IMR-90 (cell line): ENCODE results near the gene PAFAH1B2. TPM values are rescaled to one million over a fixed set of nuclear protein-coding genes. Genes with fewer than 3 reads are reported as not detected.

ENCODE experiments used
- ATAC-seq: fragments of 200-7000 bp; cut with Tn5 transposase; 2 replicates; pipeline ENCODE4 v1.9.1; 2020; ENCODE audit warnings: low read depth, mild to moderate bottlenecking, moderate library complexity
- BruUV-seq: library from RNA; stranded (reverse); fragments of 400-500 nt; replicated peaks from 2 replicates; lab custom pipeline; 2021; lab: Mats Ljungman, UMichigan
- CTCF ChIA-PET: fragments of 300-600 bp; formaldehyde crosslinking; extraction: SDS; loops from one replicate; lab custom pipeline; 2021; ENCODE audit warnings: antibody characterized with exemption; lab: Yijun Ruan, JAX
- POLR2A ChIA-PET: fragments of 300-600 bp; sonication (Branson Sonifier 250); formaldehyde crosslinking; loops from one replicate; lab custom pipeline; 2022; ENCODE audit warnings: antibody characterized with exemption; ENCODE audit not compliant: unreplicated experiment; lab: Charles Lee
- DNase-seq: peaks from one replicate; pipeline ENCODE4 v3.0.0; 2013
- H2AFZ ChIP-seq: replicated peaks from 2 replicates; pipeline ENCODE3; 2013; ENCODE audit warnings: low read length, mild to moderate bottlenecking; ENCODE audit not compliant: poor library complexity
- H2AK5ac ChIP-seq: 2 replicates; pipeline ENCODE4 v1.6.1; 2013; ENCODE audit warnings: low read depth, low read length, inconsistent platforms
- H2AK9ac ChIP-seq: replicated peaks from 2 replicates; pipeline ENCODE3; 2013; ENCODE audit warnings: mild to moderate bottlenecking, low read depth, low read length, moderate library complexity; ENCODE audit not compliant: poor library complexity
- H2BK120ac ChIP-seq: 2 replicates; pipeline ENCODE4 v1.6.1; 2013; ENCODE audit warnings: low read depth, low read length, inconsistent platforms
- H2BK15ac ChIP-seq: 3 replicates; pipeline ENCODE4 v1.6.1; 2013; ENCODE audit warnings: low read depth, low read length, inconsistent platforms
- H2BK20ac ChIP-seq: 2 replicates; pipeline ENCODE4 v1.6.1; 2013; ENCODE audit warnings: low read depth, mild to moderate bottlenecking, inconsistent platforms, low read length, moderate library complexity
- H2BK5ac ChIP-seq: 2 replicates; pipeline ENCODE4 v1.6.1; 2013; ENCODE audit warnings: mild to moderate bottlenecking, low read depth, low read length, inconsistent platforms; ENCODE audit not compliant: poor library complexity, severe bottlenecking
- H3K14ac ChIP-seq: replicated peaks from 2 replicates; pipeline ENCODE4 v1.6.1; 2013; ENCODE audit warnings: low read depth, low read length, inconsistent platforms
- H3K18ac ChIP-seq: 2 replicates; pipeline ENCODE4 v1.6.1; 2013; ENCODE audit warnings: low read depth, low read length, control low read depth
- H3K23ac ChIP-seq: 2 replicates; pipeline ENCODE4 v1.6.1; 2013; ENCODE audit warnings: low read depth, low read length, inconsistent platforms
- H3K27ac ChIP-seq: 2 replicates; pipeline ENCODE4 v1.5.1; 2013; ENCODE audit warnings: mild to moderate bottlenecking, control low read depth, low read length; ENCODE audit not compliant: insufficient read depth
- H3K27me3 ChIP-seq: 2 replicates; pipeline ENCODE4 v1.6.1; 2013; ENCODE audit warnings: low read length; ENCODE audit not compliant: control insufficient read depth, insufficient read depth
- H3K36me3 ChIP-seq: 2 replicates; pipeline ENCODE4 v1.6.1; 2013; ENCODE audit warnings: low read length, mixed read lengths; ENCODE audit not compliant: control insufficient read depth, insufficient read depth
- H3K4ac ChIP-seq: 2 replicates; pipeline ENCODE4 v1.6.1; 2013; ENCODE audit warnings: low read depth, low read length, inconsistent platforms
- H3K4me1 ChIP-seq: 2 replicates; pipeline ENCODE4 v1.6.1; 2013; ENCODE audit warnings: low read length, mixed read lengths; ENCODE audit not compliant: control insufficient read depth, insufficient read depth
- H3K4me2 ChIP-seq: 2 replicates; pipeline ENCODE4 v1.6.1; 2013; ENCODE audit warnings: low read depth, mild to moderate bottlenecking, control low read depth, low read length, moderate library complexity
- H3K4me3 ChIP-seq: 2 replicates; pipeline ENCODE4 v1.5.1; 2013; ENCODE audit warnings: low read depth, mild to moderate bottlenecking, control low read depth, low read length, moderate library complexity; ENCODE audit not compliant: insufficient read depth
- H3K56ac ChIP-seq: 2 replicates; pipeline ENCODE4 v1.6.1; 2013; ENCODE audit warnings: low read length, inconsistent platforms; ENCODE audit not compliant: insufficient read depth; ENCODE audit errors: extremely low read depth
- H3K79me1 ChIP-seq, 2 experiments: 2 replicates each; pipeline ENCODE4 v1.6.1; 2013; ENCODE audit warnings: low read length in 2 of 2, inconsistent platforms in 1 of 2, low read depth in 1 of 2
- H3K9ac ChIP-seq: 2 replicates; pipeline ENCODE4 v1.6.1; 2013; ENCODE audit warnings: low read depth, low read length, control low read depth
- H3K9me1 ChIP-seq: 2 replicates; pipeline ENCODE4 v1.6.1; 2013; ENCODE audit warnings: low read length, inconsistent platforms; ENCODE audit not compliant: insufficient read depth
- H3K9me3 ChIP-seq: 2 replicates; pipeline ENCODE4 v1.6.1; 2013; ENCODE audit warnings: low read length; ENCODE audit not compliant: control insufficient read depth, insufficient read depth
- H4K20me1 ChIP-seq: 2 replicates; pipeline ENCODE4 v1.6.1; 2013; ENCODE audit warnings: low read length, inconsistent platforms; ENCODE audit not compliant: insufficient read depth
- H4K5ac ChIP-seq: 2 replicates; pipeline ENCODE4 v1.6.1; 2013; ENCODE audit warnings: mild to moderate bottlenecking, low read depth, low read length, control low read depth
- H4K8ac ChIP-seq, 2 experiments: 2 replicates each; pipeline ENCODE4 v1.6.1; 2013; ENCODE audit warnings: low read depth in 2 of 2, low read length in 2 of 2, control low read depth in 1 of 2, inconsistent platforms in 1 of 2
- H4K91ac ChIP-seq: 2 replicates; pipeline ENCODE4 v1.6.1; 2013; ENCODE audit warnings: low read depth, low read length, inconsistent platforms; ENCODE audit not compliant: insufficient read depth
- FOS ChIP-seq: fragments of 150-350 bp; IDR thresholded peaks from 2 replicates; pipeline ENCODE4 v1.6.1; 2016; ENCODE audit warnings: low read depth, low read length
- MAFK ChIP-seq: IDR thresholded peaks from 2 replicates; pipeline ENCODE4 v1.6.1; 2012; ENCODE audit warnings: low read depth, low read length, improper control_type of control experiment
- NFE2L2 ChIP-seq: fragments of 150-350 bp; IDR thresholded peaks from 2 replicates; pipeline ENCODE4 v1.6.1; 2016; ENCODE audit warnings: low read depth, mild to moderate bottlenecking, low read length
- POLR2A ChIP-seq: IDR thresholded peaks from 2 replicates; pipeline ENCODE4 v1.6.1; 2012; ENCODE audit warnings: mild to moderate bottlenecking, low read depth, low read length
- RAD21 ChIP-seq: IDR thresholded peaks from 2 replicates; pipeline ENCODE4 v1.6.1; 2012; ENCODE audit warnings: low read length, improper control_type of control experiment
- SMC3 ChIP-seq: fragments of 150-350 bp; IDR thresholded peaks from 2 replicates; pipeline ENCODE4 v1.6.1; 2016; ENCODE audit warnings: low read depth, mild to moderate bottlenecking, antibody characterized with exemption, low read length, moderate library complexity
- WGBS, 2 experiments: methylation state at CpG; one replicate each; pipeline versions ENCODE4 v1.1.5 to v1.1.7; 2013; ENCODE audit warnings: missing lambda C conversion rate in 2 of 2; ENCODE audit not compliant: insufficient read length in 1 of 2; ENCODE audit errors: extremely low coverage in 2 of 2; 5-methylcytosine and 5-hydroxymethylcytosine counted together
- dilution Hi-C: fragments of 300-500 bp; cut with HindIII; formaldehyde crosslinking; loops from one replicate; pipeline ENCODE4 v1.14.3; 2018; ENCODE audit warnings: low sequenced_read_pairs; ENCODE audit not compliant: unreplicated experiment
- in situ Hi-C: fragments of 300-500 bp; cut with MboI; formaldehyde crosslinking; loops from 3 replicates; pipeline ENCODE4 v1.14.3; 2019; ENCODE audit warnings: low sequenced_read_pairs, inconsistent platforms, mixed read lengths
- intact Hi-C: fragments of 100-400 bp; cut with micrococcal nuclease; formaldehyde crosslinking; loops from 2 replicates; pipeline ENCODE4 v1.10.0; 2022
- polyA plus RNA-seq, 3 experiments: library from polyadenylated mRNA; depleted of rRNA; stranded (reverse); fragments of >200 nt; gene quantifications; 2 replicates each; pipeline ENCODE4 v1.2.3, GENCODE V29; 2012; ENCODE audit warnings: low replicate concordance in 1 of 3
- total RNA-seq: library from RNA; depleted of rRNA; stranded (reverse); fragments of >200 nt; gene quantifications from 2 replicates; pipeline ENCODE4 v1.2.3, GENCODE V29; 2012
- TF ChIP-seq, protein P1 (sequence below): fragments of 150-350 bp; IDR thresholded peaks from 2 replicates; pipeline ENCODE4 v1.6.1; 2016; ENCODE audit warnings: low read depth, mild to moderate bottlenecking, low read length, moderate library complexity, borderline replicate concordance

Gene PAFAH1B2
- total and polyA plus RNA-seq, 2 of the 4 experiments (the other 2 are of a cell fraction): 29.8 to 280 TPM

DNA sequence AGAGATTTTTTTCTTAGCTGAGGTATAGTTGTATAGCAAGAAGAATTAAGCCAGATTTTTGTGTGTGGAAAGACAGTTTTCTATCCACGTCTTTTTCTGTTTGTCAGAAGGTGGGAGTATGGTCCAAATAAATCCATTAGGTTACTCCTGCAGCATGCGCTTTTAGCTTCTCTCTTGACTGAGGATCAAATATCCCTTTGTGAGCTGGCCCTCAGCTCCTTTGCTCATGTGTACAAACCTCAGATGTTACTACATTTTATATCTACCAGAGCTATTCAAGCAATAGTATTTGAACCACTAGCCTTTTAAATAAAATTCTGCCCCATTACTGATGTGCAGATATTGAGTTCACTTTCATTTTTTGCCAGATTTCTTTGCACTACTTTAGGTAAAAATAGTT lies 25.6 kb downstream of the PAFAH1B2 start:
- in situ Hi-C loops (no loop called here), dilution Hi-C loops (no loop called here), intact Hi-C loops (no loop called here)
- Histone ChIP-seq H4K5ac (no peak overlapping the region), H3K18ac (no peak overlapping the region), H4K20me1 (peaks cover 16% of the 10 kb centered on the region), H3K36me3 (peaks cover 19% of the 10 kb centered on the region), H3K4me3 (no peak overlapping the region), H3K27ac (no peak overlapping the region), H2AFZ (no peak overlapping the region), H3K4me1 (peaks cover 14% of the 10 kb centered on the region), H3K14ac (no peak overlapping the region), H3K4me2 (no peak overlapping the region), H3K27me3 (no peaks in the 10 kb centered on the region), H3K4ac (no peak overlapping the region), H3K79me1 (peaks cover 6 to 46% of the 10 kb centered on the region in 2 experiments), H2BK15ac (no peak overlapping the region), H2BK20ac (no peak overlapping the region), H2BK120ac (no peak overlapping the region), H2BK5ac (no peak overlapping the region), H3K9me1 (peaks cover 10% of the 10 kb centered on the region), H2AK9ac (no peak overlapping the region), H3K56ac (no peak overlapping the region), H3K9me3 (no peaks in the 10 kb centered on the region), H3K9ac (no peak overlapping the region), H2AK5ac (no peak overlapping the region), H3K23ac (no peak overlapping the region), H4K8ac (no peak overlapping the region), H4K91ac (no peak overlapping the region)
- no CpG with 5 or more reads among the region's 2 CpGs for WGBS, 2 experiments
- DNase-seq: no peak
- no peak for ATAC-seq
- TF ChIP-seq POLR2A (no peak), RAD21 (no peak), FOS (no peak), NFE2L2 (no peak), MAFK (no peak), SMC3 (no peak)
- TF ChIP-seq, protein P1, sequence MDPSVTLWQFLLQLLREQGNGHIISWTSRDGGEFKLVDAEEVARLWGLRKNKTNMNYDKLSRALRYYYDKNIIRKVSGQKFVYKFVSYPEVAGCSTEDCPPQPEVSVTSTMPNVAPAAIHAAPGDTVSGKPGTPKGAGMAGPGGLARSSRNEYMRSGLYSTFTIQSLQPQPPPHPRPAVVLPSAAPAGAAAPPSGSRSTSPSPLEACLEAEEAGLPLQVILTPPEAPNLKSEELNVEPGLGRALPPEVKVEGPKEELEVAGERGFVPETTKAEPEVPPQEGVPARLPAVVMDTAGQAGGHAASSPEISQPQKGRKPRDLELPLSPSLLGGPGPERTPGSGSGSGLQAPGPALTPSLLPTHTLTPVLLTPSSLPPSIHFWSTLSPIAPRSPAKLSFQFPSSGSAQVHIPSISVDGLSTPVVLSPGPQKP: no peak
- BruUV-seq: no TSS peak
- CTCF ChIA-PET: interaction anchor here (0.6 to 1.4 kb wide), 2 partner anchors 11 to 22 kb away, joined by 5 to 6 read pairs; no protein-coding TSS in a partner anchor
- POLR2A ChIA-PET: interaction anchor here (0.6 kb wide), 1 partner anchor 72 kb away, joined by 5 read pairs; the partner anchor contains the start of gene SIK3
